Measurements from ENCODE around the gene QRICH1. TPM values are rescaled to one million over a fixed set of nuclear protein-coding genes. Genes with fewer than 3 reads are reported as not detected.

Gene QRICH1
- total RNA-seq, 6 experiments from 2014 or later = 21.9 to 35.7 (median 31.7) TPM

DNA sequence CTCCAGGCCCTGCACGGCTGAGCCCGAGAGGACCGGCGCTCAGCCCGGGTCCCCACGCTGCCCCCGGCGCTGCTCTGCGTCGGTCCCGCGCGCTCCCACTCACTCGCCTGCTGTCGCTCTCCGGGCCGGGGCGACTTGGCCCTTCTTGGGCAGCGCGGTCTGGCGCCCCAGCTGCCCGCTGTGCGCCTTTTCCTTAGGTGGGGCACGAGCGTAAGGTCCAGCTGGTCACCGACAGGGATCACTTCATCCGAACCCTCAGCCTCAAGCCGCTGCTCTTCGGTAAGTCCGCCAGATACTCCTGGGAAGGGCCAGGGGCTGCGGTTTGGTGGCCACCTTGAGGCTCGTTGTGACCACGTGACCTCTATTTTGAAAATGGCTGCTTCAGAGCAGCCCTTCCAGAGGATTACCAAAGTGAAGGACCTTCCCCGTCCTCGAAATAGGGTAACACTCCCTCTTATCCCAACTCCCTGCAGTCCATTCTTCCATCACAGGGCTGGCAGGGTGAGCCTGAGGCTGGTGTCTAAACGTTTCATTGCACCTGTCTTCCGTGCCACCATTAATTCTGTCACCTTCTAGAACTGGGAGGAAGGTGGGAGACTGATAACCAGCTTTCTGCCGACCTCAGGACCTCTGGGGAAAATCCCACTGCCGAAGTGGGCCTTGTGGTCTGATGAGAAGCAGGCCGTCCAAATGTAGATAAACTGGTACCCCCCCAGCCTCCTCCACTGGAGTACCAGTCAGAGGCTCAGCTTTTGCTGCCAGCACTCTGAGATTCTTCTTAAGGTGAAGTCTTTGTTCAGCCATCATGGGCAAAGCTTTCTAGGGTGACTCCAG, 103.0 kb downstream of the QRICH1 start:
- DNase-seq (no peak), ATAC-seq (peak; percentile 2 to 11 (median 8))
- Histone ChIP-seq H3K4me1 (peaks cover 0 to 20% (median 6%) of the 10 kb centered on the region in 4 donors), H3K36me3 (no peaks in the 10 kb centered on the region), H3K27ac (peak overlapping the region in 2 of 3 donors; percentile 65 to 75), H3K27me3 (no peaks in the 10 kb centered on the region), H3K4me3 (peak overlapping the region; percentile 82 to 88 (median 87)), H3K9me3 (no peaks in the 10 kb centered on the region)
- TF ChIP-seq POLR2A (IDR thresholded peaks at IDR 0.05) = no peak
- TF ChIP-seq, protein P1, sequence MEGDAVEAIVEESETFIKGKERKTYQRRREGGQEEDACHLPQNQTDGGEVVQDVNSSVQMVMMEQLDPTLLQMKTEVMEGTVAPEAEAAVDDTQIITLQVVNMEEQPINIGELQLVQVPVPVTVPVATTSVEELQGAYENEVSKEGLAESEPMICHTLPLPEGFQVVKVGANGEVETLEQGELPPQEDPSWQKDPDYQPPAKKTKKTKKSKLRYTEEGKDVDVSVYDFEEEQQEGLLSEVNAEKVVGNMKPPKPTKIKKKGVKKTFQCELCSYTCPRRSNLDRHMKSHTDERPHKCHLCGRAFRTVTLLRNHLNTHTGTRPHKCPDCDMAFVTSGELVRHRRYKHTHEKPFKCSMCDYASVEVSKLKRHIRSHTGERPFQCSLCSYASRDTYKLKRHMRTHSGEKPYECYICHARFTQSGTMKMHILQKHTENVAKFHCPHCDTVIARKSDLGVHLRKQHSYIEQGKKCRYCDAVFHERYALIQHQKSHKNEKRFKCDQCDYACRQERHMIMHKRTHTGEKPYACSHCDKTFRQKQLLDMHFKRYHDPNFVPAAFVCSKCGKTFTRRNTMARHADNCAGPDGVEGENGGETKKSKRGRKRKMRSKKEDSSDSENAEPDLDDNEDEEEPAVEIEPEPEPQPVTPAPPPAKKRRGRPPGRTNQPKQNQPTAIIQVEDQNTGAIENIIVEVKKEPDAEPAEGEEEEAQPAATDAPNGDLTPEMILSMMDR (IDR thresholded peaks at IDR 0.05) = no peak
- intact Hi-C loops (cut with DNase I) = no loop called here
- 16% methylated on average over 4 of the region's 40 CpGs for WGBS (ENCODE audit: insufficient coverage, low coverage, low lambda C conversion rate, missing lambda C conversion rate)

DNA sequence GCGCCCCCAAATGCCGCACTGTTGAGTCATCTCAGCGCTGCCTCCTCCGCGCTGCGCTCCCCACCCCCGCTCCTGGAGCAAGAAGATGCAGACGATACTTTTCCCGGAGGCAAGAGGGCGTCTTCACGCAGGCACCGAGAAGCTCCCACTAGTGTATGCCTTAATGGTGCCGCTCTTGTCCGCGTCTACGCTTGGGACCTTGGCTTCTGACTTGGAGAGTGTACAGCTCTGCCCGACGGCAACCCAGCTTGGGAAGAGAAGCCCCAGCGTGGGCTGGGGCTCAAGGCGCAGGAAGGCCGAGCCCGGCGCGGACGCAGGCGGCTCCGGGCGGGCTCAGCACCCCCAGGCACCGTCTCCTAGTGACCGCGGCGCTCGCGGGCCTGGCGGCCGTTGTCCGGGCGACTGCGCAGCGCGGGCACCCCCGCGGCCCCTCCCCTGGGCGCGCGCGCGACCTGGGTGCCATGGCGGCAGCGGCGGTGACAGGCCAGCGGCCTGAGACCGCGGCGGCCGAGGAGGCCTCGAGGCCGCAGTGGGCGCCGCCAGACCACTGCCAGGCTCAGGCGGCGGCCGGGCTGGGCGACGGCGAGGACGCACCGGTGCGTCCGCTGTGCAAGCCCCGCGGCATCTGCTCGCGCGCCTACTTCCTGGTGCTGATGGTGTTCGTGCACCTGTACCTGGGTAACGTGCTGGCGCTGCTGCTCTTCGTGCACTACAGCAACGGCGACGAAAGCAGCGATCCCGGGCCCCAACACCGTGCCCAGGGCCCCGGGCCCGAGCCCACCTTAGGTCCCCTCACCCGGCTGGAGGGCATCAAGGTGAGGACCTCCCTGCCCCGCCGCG, 103.9 kb downstream of the QRICH1 start, which contains the start of gene P4HTM:
P4HTM (plus strand) TSS at position 446 of the 840 bp plus-strand sequence; CDS start at position 462, 16 bp downstream.
- H3K4me1 ChIP-seq = peaks cover 0 to 20% (median 6%) of the 10 kb centered on the region in 4 donors
- peak within 1 kb of the TSS; percentile 60 to 75 (median 65) for H3K27ac ChIP-seq
- peaks cover 0 to 2% (median under 1%) of the 10 kb centered on the region in 4 donors for H3K36me3 ChIP-seq
- ATAC-seq = peak; percentile 76 to 89 (median 83)
- TF ChIP-seq, protein P1 (IDR thresholded peaks at IDR 0.05) = peak in 3 of 4 donors; percentile 21 to 35 (median 27)
- TF ChIP-seq POLR2A (IDR thresholded peaks at IDR 0.05) = peak; percentile 34
- H3K9me3 ChIP-seq = no peaks in the 10 kb centered on the region
- H3K27me3 ChIP-seq = no peaks in the 10 kb centered on the region
- peak; percentile 73 to 81 (median 80) for DNase-seq
- no CpG with 5 or more reads among the region's 91 CpGs for WGBS (ENCODE audit: insufficient coverage, low coverage, low lambda C conversion rate, missing lambda C conversion rate)
- intact Hi-C loops (cut with DNase I) = no loop called here
- H3K4me3 ChIP-seq = peak within 1 kb of the TSS; percentile 82 to 88 (median 87)

DNA sequence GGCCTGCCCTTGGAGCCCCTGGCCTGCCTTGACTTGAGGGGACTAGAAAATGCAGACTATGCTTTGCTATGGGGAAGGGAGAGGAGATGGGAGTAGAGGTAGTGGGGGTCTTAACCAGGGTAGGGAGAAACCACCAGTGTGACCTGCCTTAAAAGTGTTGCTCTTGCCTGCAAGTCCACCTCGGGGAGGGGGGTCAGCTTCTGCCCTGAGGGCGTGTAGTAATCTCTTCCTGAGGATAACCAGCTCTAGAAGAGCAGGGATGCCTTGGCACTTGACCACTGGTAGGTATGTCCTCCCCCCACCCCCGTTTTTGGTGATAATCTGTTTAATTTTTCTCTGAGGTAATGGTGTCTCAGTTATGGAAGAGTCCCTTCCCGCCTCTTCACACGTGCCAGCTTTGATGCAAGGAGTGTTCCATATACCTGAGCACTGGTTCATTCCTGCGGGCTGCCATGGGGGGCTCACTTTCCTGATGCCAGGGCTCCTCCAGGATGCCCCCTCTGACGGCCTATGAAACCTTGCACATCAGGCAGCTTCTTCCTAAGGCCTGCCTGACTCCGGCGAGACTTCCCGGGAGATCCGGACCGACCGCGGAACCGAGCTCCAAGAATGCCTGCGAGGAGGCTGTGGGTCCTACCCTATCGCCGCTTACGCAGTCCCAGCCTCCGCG, 104.6 kb downstream of the QRICH1 start:
- Histone ChIP-seq H3K9me3 (no peaks in the 10 kb centered on the region), H3K27ac (peak overlapping the region; percentile 60 to 75 (median 65)), H3K4me1 (peaks cover 0 to 20% (median 6%) of the 10 kb centered on the region in 4 donors), H3K4me3 (peak overlapping the region; percentile 82 to 88 (median 87)), H3K36me3 (peaks cover 0 to 8% (median 4%) of the 10 kb centered on the region in 4 donors), H3K27me3 (no peaks in the 10 kb centered on the region)
- TF ChIP-seq POLR2A (IDR thresholded peaks at IDR 0.05) = peak; percentile 31
- TF ChIP-seq, protein P1 (IDR thresholded peaks at IDR 0.05) = no peak
- WGBS (ENCODE audit: insufficient coverage, low coverage, low lambda C conversion rate, missing lambda C conversion rate) = 6% methylated on average over 4 of the region's 21 CpGs
- no peak for DNase-seq
- intact Hi-C loops (cut with DNase I) = no loop called here
- no peak for ATAC-seq

DNA sequence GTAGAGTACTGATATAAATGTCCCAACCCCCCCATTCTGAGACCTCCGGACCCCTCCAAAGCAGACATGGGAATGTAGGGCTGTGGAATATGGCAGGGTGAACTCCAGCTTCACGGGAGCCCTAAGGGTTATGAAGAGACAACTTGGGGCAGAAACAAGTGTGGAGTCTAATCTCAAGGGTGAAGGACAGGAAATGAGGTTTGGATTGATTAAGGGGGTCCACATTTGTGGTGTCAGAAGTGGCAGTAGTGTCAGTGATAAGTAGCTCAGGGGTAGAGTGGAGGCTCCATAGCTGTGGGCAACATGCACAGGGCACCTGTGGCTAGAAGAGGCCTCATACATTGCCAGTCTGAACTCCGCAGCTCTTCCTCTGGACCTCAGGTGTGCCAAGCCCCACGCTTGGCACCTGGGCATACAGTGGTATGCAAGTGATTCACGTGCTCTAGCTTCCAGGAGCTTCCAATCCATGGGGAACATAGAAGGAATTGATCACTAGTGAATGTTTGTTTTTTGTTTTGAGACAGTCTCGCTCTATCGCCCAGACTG, 108.0 kb downstream of the QRICH1 start:
- H3K27me3 ChIP-seq = no peaks in the 10 kb centered on the region
- WGBS (ENCODE audit: insufficient coverage, low coverage, low lambda C conversion rate, missing lambda C conversion rate) = 70% methylated on average over 3 of the region's 7 CpGs
- H3K4me3 ChIP-seq = no peak overlapping the region
- H3K9me3 ChIP-seq = no peaks in the 10 kb centered on the region
- ATAC-seq (no peak), DNase-seq (no peak)
- TF ChIP-seq POLR2A (IDR thresholded peaks at IDR 0.05) = no peak
- TF ChIP-seq, protein P1 (IDR thresholded peaks at IDR 0.05) = no peak
- intact Hi-C loops (cut with DNase I) = no loop called here
- H3K4me1 ChIP-seq = peaks cover 0 to 11% (median 5%) of the 10 kb centered on the region in 4 donors
- no peak overlapping the region for H3K27ac ChIP-seq
- peaks cover 0 to 39% (median 14%) of the 10 kb centered on the region in 4 donors for H3K36me3 ChIP-seq
